ENCODE measurements around the gene HCN3.

GRCh38 chr1:155326631-155327037 is 49.4 kb downstream of the HCN3 start:
- TF ChIP-seq CTCF (IDR thresholded peaks at IDR 0.05), result no peak
- TF ChIP-seq POLR2AphosphoS5 (IDR thresholded peaks at IDR 0.05), result no peak
